Gastroesophageal sphincter (tissue), 4 donors: ENCODE results near the gene TMSB4X. TPM values are rescaled to one million over a fixed set of nuclear protein-coding genes. Genes with fewer than 3 reads are reported as not detected.

ENCODE experiments used
- ATAC-seq: fragments of 150-250 bp; one replicate; pipeline ENCODE4 v1.9.1; 2016; ENCODE audit warnings: mild to moderate bottlenecking, moderate library complexity
- H3K27ac ChIP-seq, 4 donors: fragments of 200-600 bp; sonication (generic) in 3 of 4; 1 replicate in 3 of 4; 2 replicates in 1 of 4; pipeline ENCODE4 v1.5.1; 2016 to 2019
- H3K27me3 ChIP-seq: fragments of 200-600 bp; sonication (generic); one replicate; pipeline ENCODE4 v1.5.1; 2019
- H3K36me3 ChIP-seq, 2 donors: fragments of 200-600 bp; sonication (generic); one replicate each; pipeline ENCODE4 v1.5.1; 2019; ENCODE audit warnings: control low read depth in 1 of 2
- H3K4me1 ChIP-seq, 3 donors: fragments of 200-600 bp; sonication (generic); 1 replicate in 2 of 3; 2 replicates in 1 of 3; pipeline ENCODE4 v1.5.1; 2016 to 2019; ENCODE audit warnings: control low read depth in 2 of 3
- H3K4me3 ChIP-seq, 2 donors: fragments of 200-600 bp; sonication (generic); one replicate each; pipeline ENCODE4 v1.5.1; 2019; ENCODE audit warnings: mild to moderate bottlenecking in 1 of 2, moderate library complexity in 1 of 2
- H3K9me3 ChIP-seq, 3 donors: fragments of 200-600 bp; sonication (generic); one replicate each; pipeline ENCODE4 v1.5.1; 2017 to 2019; ENCODE audit warnings: control low read depth in 2 of 3
- EP300 ChIP-seq: sonication (generic); formaldehyde crosslinking; IDR thresholded peaks from one replicate; pipeline ENCODE4 v1.6.1; 2017; ENCODE audit warnings: antibody characterized with exemption, mild to moderate bottlenecking
- POLR2A ChIP-seq, 2 donors: fragments of 450-650 bp; IDR thresholded peaks; one replicate each; pipeline ENCODE4 v1.6.1; 2017; ENCODE audit warnings: antibody characterized with exemption in 2 of 2, mild to moderate bottlenecking in 2 of 2, moderate library complexity in 1 of 2
- POLR2AphosphoS5 ChIP-seq: sonication (generic); formaldehyde crosslinking; IDR thresholded peaks from one replicate; pipeline ENCODE4 v1.6.1; 2017; ENCODE audit warnings: antibody characterized with exemption
- WGBS, 2 donors: methylation state at CpG; one replicate each; pipeline ENCODE4 v1.1.5; 2018; ENCODE audit warnings: low coverage in 1 of 2; 5-methylcytosine and 5-hydroxymethylcytosine counted together
- total RNA-seq, 4 donors: library from RNA; depleted of rRNA; stranded (reverse); fragments of >200 nt; gene quantifications; one replicate each; pipeline ENCODE4 v1.1.0, GENCODE V29; 2016
- TF ChIP-seq, protein P1 (sequence below), 4 experiments: fragments of 200-600 bp in 2 of 4; fragments of 450-650 bp in 2 of 4; sonication (generic) in 1 of 4; IDR thresholded peaks; one replicate each; pipeline ENCODE4 v1.5.1; 2017 to 2019; ENCODE audit warnings: antibody characterized with exemption in 4 of 4, mild to moderate bottlenecking in 2 of 4, moderate library complexity in 2 of 4

The TMSB4X gene
- total RNA-seq, 4 donors from 2014 or later = 2,260 to 4,561 (median 3,693) TPM

DNA sequence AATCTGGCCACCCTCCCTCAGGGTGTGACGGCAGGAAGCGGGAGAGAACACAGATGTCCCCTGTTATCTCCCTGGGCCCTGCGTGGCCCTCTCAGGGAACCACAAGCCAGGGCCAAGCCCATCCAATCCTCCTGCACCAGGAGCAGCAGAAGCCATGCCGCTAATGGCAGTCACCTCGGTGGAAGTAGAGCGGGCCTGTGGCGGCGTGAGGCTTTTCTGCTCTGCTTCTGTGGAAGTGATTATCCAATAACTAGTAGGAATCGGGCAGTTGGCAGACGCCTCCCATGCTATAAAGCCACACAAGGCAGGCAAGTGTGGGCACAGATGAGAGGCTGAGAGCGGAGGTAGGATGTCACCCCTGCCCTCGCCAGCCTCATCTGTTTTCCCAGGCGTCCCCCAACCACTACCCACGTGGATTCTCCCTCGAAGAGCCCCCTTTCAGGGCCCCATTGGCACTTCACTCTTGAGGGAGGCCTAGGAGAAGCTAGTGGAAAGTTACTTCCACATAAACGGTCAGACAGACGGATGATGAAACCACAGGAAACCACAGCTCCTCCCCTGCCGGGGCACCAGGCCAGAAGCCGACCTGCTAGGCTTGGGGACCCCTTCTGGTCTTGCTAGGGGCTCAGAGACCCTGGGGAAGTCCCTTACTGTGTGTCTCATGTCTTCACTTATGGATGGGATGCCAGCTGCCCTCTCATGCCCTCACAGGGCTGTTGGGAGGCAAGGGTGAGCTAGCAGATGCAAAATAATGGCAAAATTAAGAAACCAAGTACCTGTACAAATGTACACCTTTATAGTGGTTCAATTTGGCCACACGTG is 18.8 kb upstream of the TMSB4X start:
- WGBS, 2 donors = 59 to 83% methylated on average over 1 to 11 of the region's 20 CpGs
- ATAC-seq = peak; percentile 68
- peaks cover 0 to 9% (median 0%) of the 10 kb centered on the region in 3 donors for H3K4me1 ChIP-seq
- H3K4me3 ChIP-seq = no peak overlapping the region
- no peak for TF ChIP-seq EP300
- no peak for TF ChIP-seq POLR2A (IDR thresholded peaks at IDR 0.05)
- no peak for TF ChIP-seq POLR2AphosphoS5
- TF ChIP-seq, protein P1, sequence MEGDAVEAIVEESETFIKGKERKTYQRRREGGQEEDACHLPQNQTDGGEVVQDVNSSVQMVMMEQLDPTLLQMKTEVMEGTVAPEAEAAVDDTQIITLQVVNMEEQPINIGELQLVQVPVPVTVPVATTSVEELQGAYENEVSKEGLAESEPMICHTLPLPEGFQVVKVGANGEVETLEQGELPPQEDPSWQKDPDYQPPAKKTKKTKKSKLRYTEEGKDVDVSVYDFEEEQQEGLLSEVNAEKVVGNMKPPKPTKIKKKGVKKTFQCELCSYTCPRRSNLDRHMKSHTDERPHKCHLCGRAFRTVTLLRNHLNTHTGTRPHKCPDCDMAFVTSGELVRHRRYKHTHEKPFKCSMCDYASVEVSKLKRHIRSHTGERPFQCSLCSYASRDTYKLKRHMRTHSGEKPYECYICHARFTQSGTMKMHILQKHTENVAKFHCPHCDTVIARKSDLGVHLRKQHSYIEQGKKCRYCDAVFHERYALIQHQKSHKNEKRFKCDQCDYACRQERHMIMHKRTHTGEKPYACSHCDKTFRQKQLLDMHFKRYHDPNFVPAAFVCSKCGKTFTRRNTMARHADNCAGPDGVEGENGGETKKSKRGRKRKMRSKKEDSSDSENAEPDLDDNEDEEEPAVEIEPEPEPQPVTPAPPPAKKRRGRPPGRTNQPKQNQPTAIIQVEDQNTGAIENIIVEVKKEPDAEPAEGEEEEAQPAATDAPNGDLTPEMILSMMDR (IDR thresholded peaks at IDR 0.05) = no peak
- no peaks in the 10 kb centered on the region for H3K36me3 ChIP-seq
- no peaks in the 10 kb centered on the region for H3K27me3 ChIP-seq
- no peaks in the 10 kb centered on the region for H3K9me3 ChIP-seq
- H3K27ac ChIP-seq = peak overlapping the region; percentile 37 to 64 (median 54)

DNA sequence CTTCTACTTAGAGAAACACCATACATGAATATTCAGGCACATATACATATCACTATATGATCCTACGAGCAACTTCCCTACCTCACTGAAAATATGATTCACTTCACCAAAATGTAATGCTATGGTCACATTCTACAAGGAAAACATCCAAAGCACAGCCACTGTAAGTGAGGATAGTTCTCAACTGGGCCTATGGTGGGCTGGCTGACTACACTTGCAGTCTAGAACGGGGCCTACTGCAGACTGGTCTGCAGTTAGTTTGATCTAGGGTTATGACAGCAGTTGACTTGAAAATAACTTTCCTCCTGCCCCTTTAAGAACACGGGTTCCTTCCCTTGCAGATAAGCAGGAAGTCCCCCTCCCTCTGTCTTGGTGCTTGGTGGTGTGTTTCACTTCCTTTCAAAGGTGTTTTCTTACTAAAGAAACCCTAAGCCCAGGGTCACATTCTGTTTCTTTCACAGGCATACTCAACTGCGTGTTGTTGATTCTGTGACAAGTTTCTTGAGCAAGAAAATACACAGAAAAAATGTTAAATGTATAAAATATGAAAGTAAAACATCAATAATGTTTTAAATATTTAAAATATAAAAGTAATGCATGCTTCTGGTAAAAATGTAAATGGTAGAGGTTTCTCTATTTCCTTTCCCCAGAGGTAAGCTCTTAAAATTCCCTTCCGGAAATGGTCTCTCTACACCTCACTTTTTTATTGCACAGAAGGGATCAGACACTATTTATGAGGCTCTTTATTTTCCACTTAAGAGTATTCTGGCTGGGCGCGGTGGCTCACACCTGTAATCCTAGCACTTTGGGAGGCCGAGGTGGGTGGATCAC is 18.0 kb upstream of the TMSB4X start:
- Histone ChIP-seq H3K27me3 (no peaks in the 10 kb centered on the region), H3K36me3 (no peaks in the 10 kb centered on the region), H3K4me1 (peaks cover 0 to 9% (median 0%) of the 10 kb centered on the region in 3 donors), H3K27ac (peak overlapping the region in 3 of 4 donors; percentile 37 to 64 (median 61)), H3K9me3 (no peaks in the 10 kb centered on the region), H3K4me3 (no peak overlapping the region)
- 55 to 63% methylated on average over 3 to 5 of the region's 8 CpGs for WGBS, 2 donors
- TF ChIP-seq EP300 (no peak), POLR2AphosphoS5 (no peak), POLR2A (IDR thresholded peaks at IDR 0.05) (no peak)
- TF ChIP-seq, protein P1 (IDR thresholded peaks at IDR 0.05) = no peak
- no peak for ATAC-seq

DNA sequence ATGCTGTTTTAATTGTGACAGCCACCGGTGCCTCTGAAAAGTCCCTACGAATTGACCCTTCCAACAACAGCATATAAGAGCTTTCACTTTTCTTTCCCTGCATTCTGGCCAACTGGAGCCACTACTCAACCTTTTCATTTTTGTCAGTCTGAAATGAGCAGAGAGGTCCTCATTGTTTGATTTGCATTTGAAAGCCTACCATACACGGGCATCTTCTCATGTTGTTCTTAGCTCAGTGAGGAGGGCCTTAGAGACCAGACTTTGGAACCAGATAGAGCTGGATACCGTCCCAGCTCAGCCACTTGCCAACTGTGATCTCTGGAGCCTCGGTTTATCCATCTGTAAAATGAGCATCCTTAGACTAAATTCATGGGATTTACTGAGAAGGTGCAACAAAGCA is 16.9 kb upstream of the TMSB4X start:
- no peak for TF ChIP-seq POLR2AphosphoS5
- no peak for TF ChIP-seq EP300
- no peak for TF ChIP-seq POLR2A (IDR thresholded peaks at IDR 0.05)
- Histone ChIP-seq H3K36me3 (no peaks in the 10 kb centered on the region), H3K4me1 (peaks cover 0 to 9% (median 0%) of the 10 kb centered on the region in 3 donors), H3K9me3 (no peaks in the 10 kb centered on the region), H3K27ac (no peak overlapping the region), H3K27me3 (no peaks in the 10 kb centered on the region), H3K4me3 (no peak overlapping the region)
- 85% methylated on average over 5 of the region's 5 CpGs; no CpG with 5 or more reads in 1 of the 2 donors for WGBS, 2 donors
- no peak for ATAC-seq

DNA sequence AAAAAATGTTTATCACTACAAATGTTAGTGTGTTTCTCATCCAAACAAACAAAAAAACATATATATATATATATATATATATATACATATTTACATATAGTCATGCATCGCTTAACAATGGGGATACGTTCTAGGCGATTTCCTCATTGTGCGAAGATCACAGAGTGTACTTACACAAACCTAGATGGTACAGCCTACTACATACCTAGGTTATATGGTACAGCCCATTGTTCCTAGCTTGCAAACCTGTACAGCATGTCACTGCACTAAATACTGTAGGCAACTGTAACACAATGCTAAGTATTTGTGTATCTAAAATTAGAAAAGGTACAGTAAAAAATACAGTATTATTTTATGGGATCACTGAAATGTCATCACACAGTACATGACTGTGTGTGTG is 16.4 kb upstream of the TMSB4X start:
- no peak overlapping the region for H3K4me3 ChIP-seq
- WGBS, 2 donors = 97% methylated on average over 4 of the region's 4 CpGs; no CpG with 5 or more reads in 1 of the 2 donors
- ATAC-seq = no peak
- no peaks in the 10 kb centered on the region for H3K36me3 ChIP-seq
- H3K27me3 ChIP-seq = no peaks in the 10 kb centered on the region
- peaks cover 0 to 9% (median 0%) of the 10 kb centered on the region in 3 donors for H3K4me1 ChIP-seq
- no peak for TF ChIP-seq POLR2AphosphoS5
- TF ChIP-seq, protein P1 (IDR thresholded peaks at IDR 0.05) = no peak
- no peak for TF ChIP-seq POLR2A (IDR thresholded peaks at IDR 0.05)
- TF ChIP-seq EP300 = no peak
- H3K27ac ChIP-seq = no peak overlapping the region
- no peaks in the 10 kb centered on the region for H3K9me3 ChIP-seq

DNA sequence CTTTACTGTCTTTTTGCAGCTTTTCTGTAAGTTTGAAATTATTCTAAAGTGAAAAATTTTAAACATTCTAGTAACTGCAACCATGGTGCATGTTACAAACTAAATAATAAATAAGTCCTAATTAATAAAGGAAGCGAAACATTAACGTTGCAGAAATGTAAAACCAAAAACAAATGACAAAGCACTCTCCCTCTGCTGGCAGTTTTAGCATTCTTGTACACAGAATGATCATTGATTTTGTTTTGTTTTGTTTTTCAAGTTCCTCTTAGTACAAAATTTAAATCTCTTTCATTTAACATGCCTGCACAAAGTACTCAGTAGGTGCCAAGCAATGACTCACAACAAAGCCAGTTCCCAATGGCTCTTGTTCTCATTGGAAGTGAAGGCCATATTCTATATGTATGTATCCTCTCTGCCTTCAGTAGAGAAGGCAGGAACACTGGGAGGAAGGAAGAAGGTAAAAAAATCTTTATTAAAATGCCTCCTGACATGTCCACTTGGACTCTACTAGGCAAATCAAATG is 13.7 kb upstream of the TMSB4X start:
- WGBS, 2 donors = 52 to 81% methylated on average over 2 of the region's 2 CpGs

More for the DNA sequence above, 13.7 kb upstream of the TMSB4X start:
- peaks cover 0 to 12% (median 0%) of the 10 kb centered on the region in 3 donors for H3K4me1 ChIP-seq
- TF ChIP-seq POLR2AphosphoS5 (no peak), EP300 (no peak), POLR2A (IDR thresholded peaks at IDR 0.05) (no peak)
- TF ChIP-seq, protein P1 (IDR thresholded peaks at IDR 0.05) = no peak
- no peak for ATAC-seq
- no peaks in the 10 kb centered on the region for H3K9me3 ChIP-seq
- no peak overlapping the region for H3K4me3 ChIP-seq
- H3K36me3 ChIP-seq = no peaks in the 10 kb centered on the region
- no peak overlapping the region for H3K27ac ChIP-seq
- no peaks in the 10 kb centered on the region for H3K27me3 ChIP-seq
